HG03097 (cell line): ENCODE data around the gene TEC.
"Not testable (repeated sequence)": the region's sequence is repeated elsewhere in the genome, so short reads cannot be mapped to it uniquely, and the experiment has no call there.

Source experiments
- ATAC-seq: cut with Tn5 transposase; IDR thresholded peaks from one replicate; pipeline ENCODE4 v1.9.1; 2021; ENCODE audit not compliant: unreplicated experiment, low FRiP score

The TEC gene

DNA sequence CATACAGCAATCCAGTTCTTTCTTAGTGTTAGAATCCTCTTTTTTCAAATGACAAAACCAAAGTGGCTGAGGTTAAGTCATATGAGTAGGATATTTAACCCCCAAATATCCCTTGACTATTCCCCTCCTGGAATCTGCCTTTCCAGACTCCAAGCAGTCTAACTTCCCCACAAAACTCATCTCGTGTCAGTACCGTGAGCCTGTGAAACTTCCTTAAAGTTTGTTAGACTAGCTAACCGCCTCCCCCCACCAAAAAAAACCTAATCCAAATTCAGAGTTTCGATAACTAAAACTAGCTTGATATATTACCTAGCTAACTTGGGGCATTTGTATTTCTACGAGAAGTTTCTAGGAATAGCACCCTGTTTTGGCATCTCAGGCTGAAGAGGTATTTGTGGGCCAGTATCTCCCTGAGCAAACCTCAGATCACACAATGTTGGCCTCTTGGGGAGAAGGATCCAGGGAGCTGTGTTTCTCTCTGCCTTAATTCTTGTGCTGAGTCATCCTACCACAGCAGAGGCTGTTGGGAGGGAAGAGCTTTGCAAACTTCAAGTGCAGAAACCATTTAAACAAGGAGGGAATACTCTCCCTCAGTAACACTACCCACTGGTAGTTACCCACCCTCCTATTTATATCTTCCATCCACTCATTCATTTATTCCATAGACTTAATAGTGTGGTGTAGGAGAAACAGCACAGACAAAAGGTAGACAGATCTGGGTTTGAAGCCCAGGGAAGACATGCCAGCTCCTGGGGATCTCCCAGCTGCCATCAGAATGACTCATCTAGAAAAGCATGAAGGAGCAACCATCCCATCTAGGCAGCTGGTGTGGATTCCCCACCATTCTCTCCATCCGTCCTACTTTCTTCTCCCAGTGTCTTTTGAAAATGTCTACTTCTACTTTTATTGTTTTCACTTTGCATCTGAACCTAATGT, 96.3 kb downstream of the TEC start:
- peak; percentile 66 for ATAC-seq

DNA sequence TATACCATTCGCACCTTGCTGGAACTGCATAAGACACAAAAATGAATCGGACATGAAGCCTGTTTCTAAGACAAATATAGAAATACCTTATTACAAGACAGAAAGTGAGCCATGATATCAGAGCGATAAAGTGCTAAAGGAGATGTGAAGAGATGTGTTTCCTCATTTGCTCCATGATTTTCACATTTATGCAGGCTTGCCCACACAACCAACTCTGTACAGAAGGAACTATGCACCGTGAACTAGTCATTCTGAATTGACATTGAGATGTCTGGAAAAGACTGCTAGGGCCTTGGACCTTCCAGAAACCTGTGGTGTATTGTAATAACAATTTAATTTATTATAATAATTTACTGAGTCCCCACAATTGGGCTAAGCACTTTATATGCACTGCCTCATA, 97.0 kb downstream of the TEC start:
- ATAC-seq, result no peak

DNA sequence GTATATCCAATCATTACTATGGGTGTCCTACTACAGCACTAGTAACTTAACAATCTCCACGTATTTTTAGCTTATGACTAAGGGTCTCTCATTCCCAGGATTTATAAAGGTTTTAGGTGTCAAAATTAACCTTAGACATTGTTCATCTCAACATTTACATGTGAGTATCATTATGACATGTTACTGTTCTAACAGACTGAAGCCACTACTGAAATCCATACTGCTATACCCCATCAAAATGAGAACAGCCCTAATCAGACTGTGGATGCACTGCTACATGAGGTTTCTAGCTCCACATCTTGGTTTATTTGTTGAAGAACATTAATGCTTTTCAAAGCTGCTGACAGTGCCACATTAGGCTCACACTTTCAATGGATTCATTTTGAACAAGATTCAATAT, 100.0 kb downstream of the TEC start:
- no peak for ATAC-seq

DNA sequence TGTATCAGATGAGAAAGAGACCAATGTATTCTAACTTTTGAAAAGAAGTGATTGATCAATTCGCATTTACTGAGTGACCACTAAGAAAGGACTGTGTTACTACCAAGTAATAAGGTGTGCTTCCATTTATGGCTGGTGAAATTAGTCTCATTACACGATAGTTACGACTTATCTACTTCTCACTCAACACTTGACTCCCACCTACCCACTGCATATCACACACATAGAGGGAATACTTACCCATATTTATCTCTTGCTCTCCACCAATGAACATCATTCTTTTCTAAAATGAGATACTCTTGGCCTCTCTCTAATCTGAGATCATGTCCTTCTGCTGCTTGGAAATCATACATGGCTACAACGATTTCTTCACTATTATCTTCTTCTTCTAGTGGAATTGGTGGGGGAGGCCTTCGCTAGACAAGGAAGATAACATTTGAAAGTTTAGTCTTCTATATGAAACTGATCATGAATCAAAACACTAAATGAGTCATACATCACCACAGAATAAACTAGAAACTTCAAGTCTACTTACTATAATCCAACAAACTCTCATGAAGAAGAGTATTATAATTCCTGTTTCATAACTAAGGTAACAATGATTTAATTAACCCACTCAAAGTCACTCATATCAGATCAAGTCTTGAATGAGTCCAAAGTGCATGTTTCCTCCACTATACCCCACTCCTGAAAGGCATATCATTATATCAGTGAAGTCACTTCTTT, 101.9 kb downstream of the TEC start:
- ATAC-seq, result no peak

DNA sequence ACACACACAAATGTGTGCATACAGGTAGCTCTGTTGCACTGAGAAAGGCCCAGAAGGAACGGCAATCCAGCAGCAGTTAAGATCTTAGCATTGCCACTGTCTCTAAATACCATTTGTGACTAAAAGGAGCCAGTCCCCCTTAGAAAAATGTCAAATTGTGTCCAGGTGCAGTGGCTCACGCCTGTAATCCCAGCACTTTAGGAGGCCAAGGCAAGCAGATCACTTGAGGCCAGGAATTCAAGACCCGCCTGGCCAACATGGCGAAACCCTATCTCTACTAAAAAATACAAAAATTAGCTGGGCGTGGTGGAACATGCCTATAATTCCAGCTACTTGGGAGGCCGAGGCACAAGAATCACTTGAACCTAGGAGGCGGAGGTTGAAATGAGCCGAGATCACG, 105.1 kb downstream of the TEC start:
- ATAC-seq, result not testable (repeated sequence)

DNA sequence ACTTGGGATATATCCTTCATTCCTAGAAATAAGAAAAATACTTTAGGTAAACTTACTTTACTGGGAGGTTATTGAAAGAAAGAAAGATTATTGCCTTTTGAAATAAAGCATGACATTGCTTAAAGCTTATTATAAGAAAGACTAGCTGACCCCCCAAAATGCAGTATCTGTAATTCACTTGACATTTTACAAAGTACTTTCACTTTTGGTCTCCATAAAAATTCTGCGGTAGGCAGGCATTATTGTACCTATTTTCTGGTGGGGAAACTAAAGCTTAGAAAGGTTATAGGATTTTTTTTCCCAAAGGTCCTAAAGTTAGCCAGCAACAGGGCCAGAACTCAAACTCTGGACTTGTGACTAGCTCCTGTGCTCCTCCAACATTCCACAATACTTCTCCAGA, 105.9 kb downstream of the TEC start:
- no peak for ATAC-seq

DNA sequence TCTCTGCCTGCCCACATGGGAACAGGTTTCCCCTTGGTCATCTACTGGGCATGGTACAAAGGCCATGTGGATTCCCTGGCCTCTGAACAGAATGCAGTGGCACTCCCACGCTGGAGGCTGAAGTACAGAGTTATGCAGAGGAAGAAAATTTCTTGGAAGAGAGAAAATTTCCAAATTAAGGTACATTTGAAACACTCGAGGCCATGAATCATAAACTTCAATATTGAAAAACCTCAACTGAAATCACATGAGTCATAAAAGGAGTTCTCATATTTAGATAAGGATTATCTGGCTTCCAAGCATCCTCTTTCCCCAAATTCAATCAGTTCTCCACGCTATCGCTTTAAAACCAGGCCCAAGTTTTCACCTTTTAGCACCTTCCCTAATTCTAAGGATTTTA, 107.5 kb downstream of the TEC start:
- ATAC-seq, result no peak

DNA sequence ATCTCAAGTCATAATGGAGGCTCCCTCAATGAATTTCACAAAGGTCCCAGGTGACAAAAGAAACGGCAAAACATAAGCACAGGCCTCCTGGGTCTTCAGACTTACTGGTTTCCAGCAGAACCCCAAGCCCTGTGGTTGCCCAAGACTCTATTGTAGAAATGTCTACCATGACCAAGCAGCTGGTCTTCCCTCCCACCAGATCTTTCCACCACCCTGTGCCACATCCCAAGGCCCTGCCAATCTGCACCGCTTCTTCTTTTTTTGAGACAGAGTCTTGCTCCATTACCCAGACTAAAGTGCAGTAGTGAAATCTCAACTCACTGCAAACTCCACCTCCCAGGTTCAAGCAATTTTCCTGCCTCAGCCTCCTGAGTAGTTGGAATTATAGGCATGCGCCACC, 112.4 kb downstream of the TEC start:
- ATAC-seq, result no peak

DNA sequence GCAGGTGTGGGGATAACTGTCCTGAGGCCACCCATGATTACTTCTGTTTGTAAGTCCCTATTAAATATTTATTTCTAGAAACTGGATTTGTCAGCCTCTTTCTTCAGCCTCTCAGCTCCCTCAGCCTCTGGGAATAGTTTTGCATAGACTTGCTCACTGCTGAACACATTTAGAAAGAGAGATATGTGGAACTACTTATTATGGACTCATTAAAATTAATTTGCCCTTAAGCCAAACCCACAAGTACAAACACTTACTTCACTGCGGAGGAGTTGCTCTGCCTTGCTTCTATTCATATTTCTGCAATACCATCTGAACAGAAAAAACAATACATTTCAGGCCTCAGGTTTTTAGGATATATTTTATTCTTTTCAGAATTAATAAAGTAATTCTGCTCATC, 113.2 kb downstream of the TEC start:
- no peak for ATAC-seq

DNA sequence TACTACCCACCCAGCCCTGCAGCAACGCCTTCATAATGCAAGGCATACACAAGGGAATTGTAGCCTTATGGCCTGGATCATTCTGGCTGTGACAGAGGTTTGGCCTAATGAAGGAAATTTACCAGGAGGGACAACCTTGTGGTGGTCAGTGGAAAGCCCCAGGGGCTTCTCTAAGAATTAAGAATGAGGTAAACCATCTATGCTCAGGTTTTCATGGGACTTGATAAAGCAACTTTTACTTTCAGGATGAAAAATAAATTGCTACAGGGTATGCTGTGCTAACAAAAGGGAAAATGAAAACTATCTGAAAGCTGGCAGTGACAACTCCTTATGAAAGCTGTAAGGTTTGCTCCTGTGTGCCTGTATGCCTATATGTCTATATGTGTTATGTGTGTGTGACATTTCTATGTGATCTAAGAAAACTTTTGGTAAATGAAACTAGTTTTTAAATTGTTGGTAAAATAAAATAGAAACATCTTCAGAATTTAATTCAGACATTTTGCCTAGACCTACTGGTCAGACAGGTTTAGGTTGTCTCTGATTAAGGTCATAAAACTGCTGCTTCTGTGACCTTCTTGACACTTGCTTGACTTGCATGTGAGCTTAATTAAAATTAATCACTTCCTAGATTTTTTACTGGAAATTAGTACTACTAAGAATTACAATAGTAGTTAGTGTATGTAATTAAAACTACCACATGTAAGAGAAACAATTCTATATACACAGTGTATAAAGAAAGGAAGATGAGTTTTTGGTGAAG, 115.7 kb downstream of the TEC start:
- peak; percentile 45 for ATAC-seq

DNA sequence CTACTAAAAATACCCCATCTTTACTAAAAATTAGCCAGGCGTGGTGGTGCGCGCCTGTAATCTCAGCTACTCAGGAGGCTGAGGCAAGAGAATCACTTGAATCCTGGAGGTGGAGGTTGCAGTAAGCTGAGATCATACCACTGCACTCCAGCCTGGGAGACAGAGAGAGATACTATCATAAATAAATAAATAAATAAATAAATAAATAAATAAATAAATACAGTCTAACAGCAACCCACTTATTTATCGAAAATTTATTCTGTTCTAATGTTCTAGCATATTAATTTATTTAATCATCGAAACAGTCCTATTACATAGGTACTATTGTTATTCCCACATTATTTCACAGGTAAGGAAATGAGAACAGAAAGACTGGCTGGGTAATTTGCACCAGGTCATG, 117.4 kb downstream of the TEC start:
- ATAC-seq, result no peak

DNA sequence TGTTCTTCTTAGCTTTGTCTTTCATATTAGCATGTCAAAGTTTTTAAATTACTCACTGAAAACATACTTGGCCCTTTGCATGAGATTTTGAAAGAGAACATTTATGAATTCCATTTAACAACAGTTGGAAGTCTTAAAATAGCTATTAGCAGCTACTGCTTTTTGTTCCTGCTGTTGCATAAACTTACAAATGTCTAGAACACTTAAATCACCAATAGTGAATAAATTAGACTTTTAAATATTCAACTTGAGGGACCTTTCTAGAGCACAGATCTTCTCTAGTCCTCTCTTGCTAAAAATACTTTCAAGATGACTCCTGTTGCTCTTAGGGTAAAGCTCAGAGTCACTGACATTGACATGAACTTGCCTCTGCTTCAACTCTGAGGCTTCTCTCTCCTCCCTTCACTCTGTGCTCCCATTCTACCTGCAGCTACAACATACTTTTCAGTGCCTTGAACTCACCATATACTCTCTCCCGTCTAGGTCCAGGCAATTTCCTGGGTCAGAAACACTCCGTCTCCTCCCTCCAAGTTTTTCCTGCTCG, 119.7 kb downstream of the TEC start:
- no peak for ATAC-seq

DNA sequence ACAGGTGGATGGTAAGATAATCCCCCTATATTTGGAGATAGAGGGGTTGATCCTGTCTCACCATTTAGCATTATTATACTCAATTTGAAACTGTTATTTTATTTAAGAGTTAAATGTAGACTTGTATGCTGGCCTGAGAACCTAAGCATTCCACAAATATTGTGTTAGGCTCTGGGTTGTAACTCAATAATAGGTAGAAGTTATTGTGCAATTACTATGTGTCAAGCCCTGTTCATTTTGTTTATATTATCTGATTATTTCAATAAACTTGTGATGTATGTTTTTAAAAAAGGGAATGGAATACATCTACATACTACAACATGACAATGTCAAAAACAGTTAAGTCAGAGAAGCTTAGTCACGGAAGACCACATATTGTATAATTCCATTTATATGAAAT, 122.0 kb downstream of the TEC start:
- ATAC-seq, result no peak

DNA sequence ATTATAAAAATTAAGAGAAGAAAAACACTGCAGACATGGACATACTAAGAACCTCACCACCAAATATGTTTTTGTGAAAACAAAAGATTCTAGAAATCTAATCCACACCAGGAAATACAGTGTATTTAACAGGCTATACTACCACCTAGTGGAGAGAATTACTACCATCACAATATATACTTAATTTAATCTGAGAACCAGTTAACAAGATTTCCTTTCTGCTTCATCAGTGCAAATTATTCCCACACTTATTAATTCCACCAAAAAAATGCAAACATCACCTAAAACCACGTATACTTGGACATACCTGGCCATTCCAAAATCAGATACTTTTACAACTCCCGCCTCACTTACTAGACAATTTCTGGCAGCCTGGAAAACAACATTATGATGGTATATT, 128.6 kb downstream of the TEC start:
- no peak for ATAC-seq

DNA sequence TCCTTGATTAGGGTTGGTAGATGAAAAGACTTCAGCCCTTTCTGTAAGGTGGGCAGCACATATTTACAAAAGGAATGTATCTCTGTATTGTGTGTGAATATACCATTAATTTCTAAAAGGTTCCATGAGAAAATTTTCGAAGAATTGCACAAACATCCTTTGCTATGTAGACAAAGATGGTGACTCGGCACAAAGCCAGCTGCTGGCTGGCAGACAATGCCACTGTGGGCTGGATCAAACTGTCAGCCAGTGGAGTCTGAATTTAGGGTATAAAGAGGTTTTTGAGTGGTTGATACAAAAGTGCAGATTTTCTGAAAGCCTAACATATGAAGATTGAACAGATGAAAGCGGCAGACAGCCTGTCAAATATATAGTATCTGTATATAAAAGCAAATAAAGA, 129.9 kb downstream of the TEC start:
- ATAC-seq, result no peak

DNA sequence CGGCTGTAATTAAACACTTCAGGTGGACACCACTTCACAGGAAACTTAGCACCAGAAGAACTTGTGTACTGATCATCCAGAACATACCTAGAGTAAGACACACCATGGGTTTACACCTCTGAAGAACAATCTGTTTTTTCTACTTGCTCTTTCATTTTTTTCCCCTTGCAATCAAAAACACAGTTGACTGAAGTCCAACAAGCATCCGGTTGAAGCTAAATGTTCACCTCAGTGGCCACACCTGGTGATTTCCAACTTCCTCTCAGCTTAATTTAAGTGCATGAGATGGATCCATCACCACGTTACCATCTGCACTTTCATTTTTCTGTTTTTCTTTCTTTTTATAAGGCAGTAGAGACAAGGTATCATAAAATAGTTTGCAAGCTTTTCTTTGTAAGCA, 130.7 kb downstream of the TEC start:
- peak; percentile 90 for ATAC-seq

DNA sequence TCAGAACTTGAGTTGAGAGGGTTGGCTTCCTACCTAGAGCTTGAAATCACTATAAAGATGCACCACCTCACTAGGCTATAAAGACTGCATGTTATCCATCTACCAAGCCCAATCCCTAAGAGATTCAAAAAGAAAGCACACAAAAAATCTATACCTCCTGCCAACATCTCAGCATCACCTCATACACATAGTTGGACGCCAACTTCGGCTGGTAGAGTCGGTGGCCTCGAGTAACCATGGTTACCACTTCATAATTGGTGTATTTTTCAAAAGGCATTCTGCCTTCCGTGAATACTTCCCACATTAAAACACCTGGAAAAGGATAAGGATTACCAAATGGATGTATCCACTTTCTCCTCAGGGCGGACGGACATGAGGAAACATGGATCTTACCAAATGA, 131.1 kb downstream of the TEC start:
- no peak for ATAC-seq

DNA sequence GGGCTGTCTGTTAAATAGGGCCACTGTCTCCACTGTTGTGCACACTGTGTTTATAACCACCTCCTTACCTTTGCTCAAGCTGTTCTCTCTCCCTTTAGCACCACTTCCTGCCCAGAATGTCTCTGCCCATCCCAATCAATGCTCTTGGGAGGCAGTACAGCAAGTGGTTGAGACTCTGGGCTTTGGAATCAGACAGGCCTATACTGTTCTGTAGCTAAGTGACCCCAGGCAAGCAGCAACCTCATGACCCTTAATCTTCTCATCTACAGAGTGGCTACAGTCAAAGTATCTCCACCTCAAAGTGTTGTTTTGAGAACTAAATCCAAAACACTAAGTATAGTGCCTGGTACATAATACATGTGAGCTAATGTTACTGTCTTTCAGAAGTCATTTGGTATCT, 131.8 kb downstream of the TEC start:
- ATAC-seq, result no peak

DNA sequence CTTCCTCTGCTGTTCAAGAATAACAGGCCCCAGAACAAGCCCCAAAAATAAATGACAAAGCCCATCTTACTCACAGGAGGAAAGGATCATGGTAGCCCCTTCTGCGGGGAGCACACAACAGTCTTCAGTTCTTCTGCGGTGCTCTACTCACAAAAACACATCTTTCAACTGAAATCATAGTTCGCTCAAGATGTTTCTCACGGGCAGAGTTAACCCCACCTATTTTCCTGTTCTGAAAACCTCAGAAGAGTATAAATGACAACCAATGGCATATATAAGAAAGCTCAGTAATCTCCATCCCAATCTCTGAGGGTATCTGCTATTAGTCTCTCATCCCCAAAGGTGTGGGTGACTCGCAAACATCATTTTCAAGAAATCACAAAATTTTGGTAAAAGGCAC, 135.6 kb downstream of the TEC start, which contains the start of gene TXK:
Gene TXK (minus strand): TSS at position 170 of the 400 bp plus-strand sequence. CDS start 80 bp downstream, at position 90.
- ATAC-seq, result no peak

DNA sequence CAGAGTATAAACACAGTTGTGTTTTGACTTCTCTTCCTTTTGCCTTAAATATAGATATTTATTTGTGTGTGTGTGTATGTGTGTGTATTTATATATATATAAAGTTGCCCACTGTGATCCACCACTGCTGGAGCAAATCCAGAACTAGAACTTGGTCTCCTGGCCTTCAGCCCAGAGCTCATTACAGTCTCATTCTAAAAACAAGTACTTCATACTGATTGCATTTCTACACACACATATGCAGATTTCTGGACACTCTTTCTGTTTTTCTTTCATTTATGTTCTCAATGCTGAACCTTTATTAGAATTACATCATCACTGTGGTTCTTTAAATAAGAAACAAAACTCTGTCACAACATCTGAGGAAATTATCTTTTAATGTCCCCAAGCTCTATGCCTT, 136.0 kb downstream of the TEC start:
- ATAC-seq, result no peak

DNA sequence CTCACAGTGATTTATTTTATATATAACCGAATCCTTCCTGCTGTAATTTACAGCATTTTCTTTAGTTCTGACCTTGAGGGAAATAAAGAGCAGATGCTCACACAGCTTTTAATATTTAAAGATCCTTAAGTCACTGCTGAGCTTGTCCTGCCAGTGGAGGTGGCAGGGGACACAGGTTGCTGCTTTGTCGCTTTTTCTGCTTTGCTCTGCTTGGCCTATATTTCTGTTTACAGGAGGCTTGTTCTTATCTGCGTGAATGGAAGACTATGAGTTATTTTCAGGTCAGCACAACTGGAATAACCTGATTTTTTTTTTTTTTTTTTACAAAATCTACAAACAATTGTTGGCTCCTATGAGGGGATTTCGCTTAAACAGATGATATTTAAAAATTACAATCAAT, 137.9 kb downstream of the TEC start:
- ATAC-seq, result no peak
